GM21515 (cell line): ENCODE measurements around the gene PRKN.

Experiments used
- ATAC-seq: cut with Tn5 transposase; IDR thresholded peaks from one replicate; pipeline ENCODE4 v1.9.1; 2021; ENCODE audit not compliant: unreplicated experiment

Gene PRKN

GRCh38 chr6:162331911-162332310 is 395.7 kb downstream of the PRKN start:
- no peak for ATAC-seq

DNA sequence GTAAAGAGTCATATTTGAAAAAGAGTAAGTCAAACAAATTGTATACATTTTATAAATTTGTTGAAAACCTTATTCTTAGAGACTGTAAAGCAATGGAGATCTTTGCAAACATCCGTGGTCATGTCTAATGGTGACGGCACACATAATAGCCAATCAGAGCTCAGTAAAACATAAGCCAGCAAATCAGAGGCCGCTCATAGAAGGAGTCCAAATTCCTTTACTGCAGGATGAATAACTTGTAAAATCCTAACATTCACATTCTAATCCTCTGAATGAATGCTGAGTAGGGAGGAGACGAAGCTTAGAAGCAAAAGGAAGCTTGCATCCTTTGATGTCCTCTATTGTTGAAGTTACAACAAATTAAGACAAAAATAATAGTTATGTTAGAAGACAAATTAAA is 401.7 kb downstream of the PRKN start:
- ATAC-seq, result no peak

- no peak for ATAC-seq
These were observed 402.5 kb downstream of the PRKN start for GRCh38 chr6:162325051-162325450.

DNA sequence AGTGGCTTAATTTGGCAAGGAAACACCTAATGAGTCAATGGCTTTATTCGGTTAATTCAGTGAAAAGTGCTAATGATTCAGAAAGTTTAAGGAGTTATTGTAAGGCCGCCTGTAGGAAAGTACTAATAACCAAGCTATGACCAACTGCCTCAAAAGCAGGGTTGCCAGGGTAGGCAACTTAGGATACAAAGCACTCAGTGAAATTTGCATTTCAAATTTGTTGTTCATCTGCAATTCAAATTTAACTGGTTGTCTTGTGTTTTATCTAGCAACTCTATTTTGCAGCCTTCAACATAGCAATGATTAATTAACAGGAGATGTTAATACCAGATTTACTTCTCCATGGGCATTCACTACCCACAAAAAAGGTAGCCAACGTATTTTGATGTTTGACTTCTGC is 412.3 kb downstream of the PRKN start:
- ATAC-seq, result no peak

DNA sequence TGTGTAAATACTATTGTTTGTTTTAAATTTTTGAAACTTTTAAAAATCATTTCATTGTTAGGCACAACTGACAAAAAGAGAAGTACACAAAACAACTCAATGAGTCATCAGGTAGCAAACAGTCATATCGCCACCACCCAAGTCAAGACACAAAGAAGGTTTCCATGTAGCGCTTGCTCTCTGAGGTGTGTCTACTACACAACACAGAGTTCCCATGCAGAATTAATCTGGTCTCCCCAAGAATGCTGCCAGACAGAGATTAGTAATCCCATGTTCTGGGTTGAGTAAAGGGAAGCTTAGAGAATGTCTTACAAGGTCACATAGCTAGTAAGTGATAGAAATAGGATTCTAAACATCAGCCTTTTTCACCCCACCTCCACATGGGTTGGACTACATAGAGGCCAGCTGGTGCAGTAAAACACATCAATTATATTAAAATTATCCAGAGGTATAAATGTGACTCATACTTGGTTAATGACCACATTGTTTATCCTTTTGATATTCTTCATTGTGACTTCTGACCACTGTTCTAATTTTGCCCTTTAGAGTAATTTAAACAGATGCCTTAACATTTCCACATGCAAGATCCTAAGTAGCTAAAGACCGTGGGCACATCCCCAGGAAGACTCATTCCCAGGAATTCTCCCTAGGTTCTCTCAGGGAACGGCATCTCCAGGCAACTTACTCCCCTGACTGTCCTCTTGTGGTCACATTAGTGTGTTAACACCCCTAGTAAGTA is 413.5 kb downstream of the PRKN start:
- no peak for ATAC-seq

DNA sequence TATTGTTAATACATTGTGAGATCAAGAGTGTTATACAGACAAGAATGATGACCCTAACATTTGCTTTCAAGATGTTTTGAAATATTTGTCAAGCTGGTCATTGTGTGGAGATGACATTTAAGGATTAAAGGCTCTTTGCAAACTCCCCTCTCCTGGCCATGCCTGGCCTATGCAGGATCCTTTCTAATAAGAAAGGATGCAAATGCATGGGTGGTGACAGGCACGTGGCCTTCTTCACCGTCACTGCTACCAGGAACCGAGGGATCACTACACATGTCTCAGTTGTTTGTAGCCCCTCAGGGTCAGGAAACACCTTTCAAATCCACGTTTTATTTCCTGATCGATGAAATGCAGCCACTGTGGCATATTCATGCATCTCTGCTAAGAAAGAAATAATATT is 419.7 kb downstream of the PRKN start:
- ATAC-seq, result no peak

DNA sequence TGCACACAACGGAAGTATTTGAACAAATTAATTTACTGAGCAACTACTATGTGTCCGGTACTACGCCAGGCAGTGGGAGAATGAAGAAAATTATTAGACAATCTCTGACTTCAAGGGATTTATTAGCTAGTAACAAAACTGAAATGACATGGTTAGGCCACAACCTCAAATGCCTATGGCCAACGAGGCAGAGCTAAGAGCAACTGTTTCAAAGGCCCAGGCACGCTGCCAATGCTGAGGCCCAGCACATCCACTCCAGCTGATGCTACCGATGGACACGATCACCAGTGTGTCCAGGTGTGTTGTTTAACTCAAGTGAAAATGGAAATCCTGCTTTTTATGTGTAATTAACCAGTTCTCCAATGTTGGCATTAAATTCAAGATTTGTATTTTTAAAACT is 420.9 kb downstream of the PRKN start:
- ATAC-seq, result no peak

GRCh38 chr6:162301128-162301527 is 426.4 kb downstream of the PRKN start:
- no peak for ATAC-seq

DNA sequence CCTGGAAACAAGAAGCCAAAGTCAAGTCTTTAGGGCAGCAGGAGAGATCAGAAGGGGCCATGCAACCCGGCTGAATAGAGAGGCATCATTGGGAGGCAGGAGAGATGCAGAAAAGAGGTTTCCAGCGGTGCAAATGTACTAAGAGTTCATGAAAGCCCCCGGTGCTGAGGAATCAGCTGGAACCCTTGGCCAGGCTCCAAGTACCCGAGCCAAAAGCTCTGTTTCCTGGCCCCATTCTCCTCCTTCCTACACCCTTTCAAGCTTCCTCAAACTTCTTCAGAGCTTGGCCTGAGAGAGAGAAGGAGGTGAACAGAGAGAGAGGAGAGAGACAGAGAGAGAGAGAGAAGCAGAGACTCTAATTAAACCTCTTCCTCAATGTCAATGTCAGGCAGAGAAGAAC is 433.5 kb downstream of the PRKN start:
- ATAC-seq, result no peak

- ATAC-seq, result no peak
These were observed 434.7 kb downstream of the PRKN start for GRCh38 chr6:162292915-162293314.

DNA sequence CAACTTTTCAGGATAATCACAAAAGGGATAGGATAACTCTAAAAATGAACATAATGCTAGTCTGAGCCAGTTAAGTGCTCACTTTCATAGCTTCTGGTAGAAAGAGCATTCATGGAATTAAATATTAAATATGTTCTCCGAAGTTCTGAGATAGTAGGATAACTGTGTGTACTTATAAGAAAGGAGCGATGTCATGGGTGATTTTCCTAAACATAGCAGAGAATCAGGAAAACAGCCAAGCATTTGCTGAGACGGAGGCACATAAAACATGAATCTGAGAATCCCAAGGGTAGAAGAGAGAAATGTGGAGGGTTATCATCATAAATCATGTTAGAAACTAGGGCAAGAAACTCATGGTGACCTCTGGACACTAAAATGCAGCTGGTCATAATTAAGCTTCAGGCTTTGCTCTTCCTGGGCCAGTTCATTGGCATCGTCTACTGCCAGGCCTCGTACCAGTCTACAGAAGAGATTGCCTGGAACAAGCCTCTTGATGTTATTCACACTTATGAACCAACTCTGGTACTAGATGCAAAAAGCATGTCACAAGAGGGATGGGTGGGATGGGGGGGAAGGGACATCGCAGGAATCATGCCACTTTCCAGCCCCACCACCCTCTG is 436.6 kb downstream of the PRKN start:
- no peak for ATAC-seq

- no peak for ATAC-seq
These were observed 437.6 kb downstream of the PRKN start for GRCh38 chr6:162289972-162290371.

DNA sequence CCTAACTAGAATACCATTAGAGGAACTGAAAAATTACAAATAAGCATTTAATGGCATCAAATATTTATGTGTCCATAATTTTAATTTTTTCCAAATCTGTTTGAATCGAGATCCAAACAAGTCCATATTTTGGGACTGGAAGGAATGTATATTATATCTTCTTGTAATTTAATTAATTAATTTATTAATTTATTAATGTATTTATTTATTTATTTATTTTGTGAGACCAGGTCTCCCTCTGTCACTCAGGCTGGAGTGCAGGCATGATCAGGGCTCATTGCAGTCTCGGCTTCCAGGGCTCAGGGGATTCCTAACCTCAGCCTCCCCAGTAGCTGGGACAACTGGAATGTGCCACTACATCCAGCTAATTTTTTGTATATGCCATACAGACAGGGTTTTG is 453.6 kb downstream of the PRKN start:
- ATAC-seq, result no peak

DNA sequence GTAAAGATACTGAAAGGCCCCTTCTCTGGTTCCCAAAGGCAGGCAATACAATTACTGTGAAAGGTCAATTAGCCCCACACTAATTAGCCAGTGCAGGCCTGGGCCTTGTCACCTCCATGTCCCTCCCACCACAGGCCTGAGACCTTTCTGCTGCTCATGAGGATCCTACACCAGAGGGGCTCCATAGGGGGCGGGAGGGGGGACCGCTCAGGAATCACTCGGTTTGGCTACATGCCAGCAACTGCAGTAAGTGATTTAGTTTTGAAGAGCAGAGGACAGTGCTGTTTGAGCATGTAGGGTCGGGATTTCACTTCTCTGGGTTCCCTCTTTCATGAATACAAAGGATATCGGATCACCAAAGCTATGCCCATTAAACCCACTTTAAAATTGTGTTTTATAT is 455.6 kb downstream of the PRKN start:
- no peak for ATAC-seq

GRCh38 chr6:162270966-162271365 is 456.6 kb downstream of the PRKN start:
- ATAC-seq, result no peak

DNA sequence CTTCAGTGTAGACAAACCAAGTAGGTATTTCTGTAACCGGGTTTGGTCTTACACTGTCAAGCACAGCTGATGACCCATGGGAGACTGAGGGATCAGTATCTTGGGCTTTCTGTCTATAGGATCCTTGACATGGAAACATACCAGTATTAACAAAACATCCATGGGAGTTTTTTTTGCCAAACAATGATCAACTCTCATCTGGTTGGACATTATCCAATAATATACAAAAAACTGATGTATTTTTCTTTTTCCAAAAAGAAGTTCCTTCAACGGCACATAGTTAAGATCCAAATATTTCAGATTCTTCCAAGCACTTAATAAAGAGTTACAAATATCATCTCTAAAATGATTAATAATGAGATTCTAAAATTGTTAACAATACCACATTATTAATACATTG is 459.9 kb downstream of the PRKN start:
- no peak for ATAC-seq

GRCh38 chr6:162267126-162267525 is 460.4 kb downstream of the PRKN start:
- no peak for ATAC-seq

DNA sequence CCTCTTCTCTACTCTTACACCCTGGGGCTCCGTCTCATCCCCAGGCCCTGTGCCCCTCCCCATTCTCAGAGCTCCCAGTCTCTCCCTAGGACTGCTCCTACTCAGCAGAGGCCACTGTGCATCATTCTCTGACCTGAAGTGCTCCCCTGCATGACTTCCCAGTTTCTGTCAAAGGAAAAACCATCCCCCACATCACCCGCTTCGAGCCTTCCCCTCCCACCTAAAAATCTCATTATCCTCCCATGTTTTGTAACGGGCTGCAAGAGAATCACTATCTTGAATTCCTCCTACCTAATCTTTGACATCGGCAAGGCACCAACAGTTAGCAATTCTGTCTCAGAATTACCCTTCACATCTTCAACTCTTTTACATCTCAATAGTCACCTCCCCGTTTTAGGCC is 463.0 kb downstream of the PRKN start:
- no peak for ATAC-seq

GRCh38 chr6:162262466-162263196 is 464.9 kb downstream of the PRKN start:
- no peak for ATAC-seq

DNA sequence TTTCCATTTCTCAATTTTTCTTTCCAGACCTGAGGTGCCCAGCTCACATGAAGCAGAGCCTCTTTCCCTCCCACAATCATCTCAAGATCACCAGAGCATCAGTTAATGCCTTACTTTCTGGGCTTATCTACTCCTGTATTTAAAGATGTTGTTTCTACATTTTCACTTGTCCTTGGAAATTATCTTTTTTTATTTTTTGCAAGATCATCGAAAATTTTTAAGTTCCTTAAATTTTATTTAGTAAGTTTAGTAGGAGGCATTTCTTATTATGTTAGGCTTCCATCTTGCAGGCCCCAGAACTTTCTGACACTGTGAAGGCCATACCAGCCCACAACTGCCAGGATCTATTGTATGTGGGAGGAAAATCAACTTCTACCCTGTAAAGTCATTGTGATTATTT is 466.0 kb downstream of the PRKN start:
- no peak for ATAC-seq

- ATAC-seq, result no peak
These were observed 467.5 kb downstream of the PRKN start for GRCh38 chr6:162260027-162260426.

DNA sequence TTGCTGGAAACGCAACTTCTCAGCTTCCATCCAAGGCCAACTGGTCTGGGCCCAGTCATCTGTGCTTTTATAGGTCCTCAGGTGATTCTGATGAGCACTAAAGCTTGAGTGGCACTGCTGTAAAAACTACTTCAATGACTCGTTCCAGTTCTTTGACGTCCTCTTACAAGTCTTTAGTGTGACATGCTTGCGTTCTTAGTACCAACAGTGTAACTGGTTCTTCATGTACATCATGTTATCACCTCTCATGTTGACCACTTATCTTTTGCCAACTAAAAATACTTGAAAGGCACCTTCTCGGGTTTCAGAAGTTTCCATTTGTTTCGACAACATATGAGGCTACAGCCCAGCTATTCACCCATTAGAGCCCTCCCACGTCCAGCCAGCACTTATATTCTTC is 468.9 kb downstream of the PRKN start:
- no peak for ATAC-seq
